CD4-positive, alpha-beta T cell treated with Interleukin-2 at 100 ng/mL for 4 hours (primary cell): ENCODE results near the gene RBM3.

Source experiments
- DNase-seq: peaks from one replicate; pipeline ENCODE4 v3.0.0-alpha.2; 2020; ENCODE audit warnings: low spot score

RBM3 gene

GRCh38 chrX:48578661-48579128 is 4.4 kb downstream of the RBM3 start:
- no peak for DNase-seq

- no peak for DNase-seq
These were observed 5.0 kb downstream of the RBM3 start for GRCh38 chrX:48579259-48579658.

GRCh38 chrX:48580662-48581061 is 6.4 kb downstream of the RBM3 start:
- no peak for DNase-seq

- DNase-seq: no peak
These were observed 10.4 kb downstream of the RBM3 start for GRCh38 chrX:48584698-48585097.

- no peak for DNase-seq
These were observed 15.3 kb downstream of the RBM3 start for GRCh38 chrX:48589482-48590162.

GRCh38 chrX:48590203-48591103 is 16.2 kb downstream of the RBM3 start:
- no peak for DNase-seq

- DNase-seq: no peak
These were observed 17.0 kb downstream of the RBM3 start for GRCh38 chrX:48591255-48591791.

- no peak for DNase-seq
These were observed 18.7 kb downstream of the RBM3 start for GRCh38 chrX:48592971-48593370.

GRCh38 chrX:48595929-48596328 is 21.6 kb downstream of the RBM3 start:
- no peak for DNase-seq

GRCh38 chrX:48597353-48598264 is 23.3 kb downstream of the RBM3 start, which contains the start of gene WDR13:
Gene WDR13 (plus strand): TSS chrX:48597492. CDS start chrX:48597997, 505 bp downstream.
- DNase-seq: peak; percentile 93

- no peak for DNase-seq
These were observed 24.3 kb downstream of the RBM3 start for GRCh38 chrX:48598614-48599013.

GRCh38 chrX:48599341-48599740 is 25.1 kb downstream of the RBM3 start:
- no peak for DNase-seq

- no peak for DNase-seq
These were observed 25.9 kb downstream of the RBM3 start for GRCh38 chrX:48600226-48600625.

GRCh38 chrX:48601741-48602394 is 27.6 kb downstream of the RBM3 start:
- DNase-seq: no peak

GRCh38 chrX:48604701-48605100 is 30.4 kb downstream of the RBM3 start:
- DNase-seq: no peak

- no peak for DNase-seq
These were observed 31.8 kb downstream of the RBM3 start for GRCh38 chrX:48606091-48606490.

GRCh38 chrX:48611703-48612102 is 37.4 kb downstream of the RBM3 start:
- DNase-seq: no peak

GRCh38 chrX:48613502-48614160 is 39.3 kb downstream of the RBM3 start:
- no peak for DNase-seq

GRCh38 chrX:48616576-48616975 is 42.3 kb downstream of the RBM3 start:
- no peak for DNase-seq

- DNase-seq: no peak
These were observed 43.5 kb downstream of the RBM3 start for GRCh38 chrX:48617542-48618340.
